NOMO-1 treated with dmso at 0.1 percent for 144 hours (cell line): Measurements from ENCODE around the gene ULK2.
"Not testable (repeated sequence)": the region's sequence is repeated elsewhere in the genome, so short reads cannot be mapped to it uniquely, and the experiment has no call there.

ENCODE experiments used
- DNase-seq: peaks from one replicate; lab custom pipeline; 2025; ENCODE audit not compliant: unreplicated experiment; lab: John Stamatoyannopoulos, UW

ULK2 gene

DNA sequence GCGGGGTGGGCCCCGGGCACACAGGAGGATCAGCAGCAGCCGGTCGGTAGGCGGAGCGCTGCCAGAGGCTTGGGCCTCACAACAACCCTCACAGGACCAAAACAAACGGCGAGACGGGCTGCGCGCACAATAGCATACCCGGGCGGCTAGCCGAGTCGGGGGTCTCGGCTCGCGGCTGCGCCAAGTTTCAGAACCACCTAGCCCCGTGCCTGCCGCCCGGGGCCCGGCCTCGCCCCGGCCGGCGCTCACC lies 732 bp downstream of the ULK2 start:
- DNase-seq, result peak; percentile 35

DNA sequence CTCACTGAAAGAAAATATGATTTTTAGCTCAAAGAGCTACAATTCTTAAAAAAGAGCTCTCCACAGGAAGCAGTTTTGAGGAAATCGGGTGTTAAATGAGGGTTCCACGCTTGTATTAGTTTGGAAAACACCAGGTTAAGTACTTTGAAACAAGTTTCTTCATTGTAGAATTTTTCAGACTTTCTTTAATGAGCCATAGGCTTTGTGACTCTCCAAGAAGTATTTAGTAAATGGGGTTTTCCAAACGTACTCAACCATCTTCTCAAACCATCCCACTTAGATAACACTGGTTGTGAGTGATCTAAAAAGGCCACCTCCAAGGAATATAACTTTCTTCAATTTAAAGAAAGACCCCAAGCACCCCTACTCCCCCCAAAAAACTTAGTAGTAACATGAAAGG lies 2.7 kb downstream of the ULK2 start:
- no peak for DNase-seq

- not testable (repeated sequence) for DNase-seq
Measured at GRCh38 chr17:19860647-19861177, 7.0 kb downstream of the ULK2 start.

DNA sequence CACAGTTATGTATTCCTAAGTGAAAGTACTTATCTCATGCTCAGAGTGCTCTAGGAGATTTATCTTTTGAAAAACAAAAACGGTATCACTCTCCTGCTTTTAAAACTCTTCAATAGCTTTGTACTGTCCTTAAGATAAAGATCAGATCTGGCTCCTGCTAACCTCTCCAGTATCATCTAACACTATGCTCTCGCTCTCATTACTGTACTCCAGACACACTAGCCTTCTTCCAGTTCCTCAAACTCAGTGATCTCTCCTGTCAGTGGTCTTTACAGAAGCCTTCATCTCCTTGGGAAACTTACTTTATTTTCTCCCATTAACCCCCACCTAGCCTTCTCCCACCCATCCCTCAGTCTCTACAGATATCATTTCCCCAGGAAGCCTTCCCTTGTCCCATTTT lies 10.1 kb downstream of the ULK2 start:
- DNase-seq, result no peak

DNA sequence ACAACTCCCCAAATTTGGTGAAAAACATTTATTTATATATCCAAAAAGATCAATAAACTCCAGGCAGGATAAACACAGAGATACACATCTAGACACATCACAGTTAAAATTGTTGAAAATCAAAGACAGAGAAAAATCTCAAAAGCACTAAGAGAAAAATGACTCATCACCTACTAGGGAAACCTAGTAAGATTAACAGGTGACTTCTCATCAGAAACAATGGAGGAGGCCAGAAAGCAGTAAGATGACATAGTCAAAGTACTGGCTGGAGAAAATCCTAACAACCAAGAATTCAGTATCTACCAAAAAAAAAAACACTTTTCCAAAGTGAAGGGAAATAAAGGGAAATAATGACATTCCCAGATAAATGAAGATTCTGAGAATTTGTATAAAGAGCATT lies 33.8 kb downstream of the ULK2 start:
- DNase-seq, result no peak

DNA sequence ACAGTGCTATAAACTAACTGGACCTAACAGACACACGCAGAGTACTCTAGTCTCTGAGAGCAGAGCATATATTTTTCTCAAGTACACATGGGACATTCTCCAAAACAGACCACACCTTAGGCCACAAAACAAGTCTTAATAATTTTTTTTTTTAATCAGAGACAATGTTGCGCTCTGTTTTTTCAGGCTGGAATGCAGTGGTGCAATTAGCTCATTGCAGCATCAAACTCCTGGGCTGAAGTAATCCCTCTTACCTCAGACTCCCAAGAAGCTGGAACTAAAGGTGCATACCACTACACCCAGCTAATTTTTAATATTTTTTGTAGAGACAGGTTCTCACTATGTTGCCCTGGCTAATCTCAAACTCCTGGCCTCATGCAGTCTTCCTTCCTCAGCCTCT lies 37.7 kb downstream of the ULK2 start:
- DNase-seq, result no peak

DNA sequence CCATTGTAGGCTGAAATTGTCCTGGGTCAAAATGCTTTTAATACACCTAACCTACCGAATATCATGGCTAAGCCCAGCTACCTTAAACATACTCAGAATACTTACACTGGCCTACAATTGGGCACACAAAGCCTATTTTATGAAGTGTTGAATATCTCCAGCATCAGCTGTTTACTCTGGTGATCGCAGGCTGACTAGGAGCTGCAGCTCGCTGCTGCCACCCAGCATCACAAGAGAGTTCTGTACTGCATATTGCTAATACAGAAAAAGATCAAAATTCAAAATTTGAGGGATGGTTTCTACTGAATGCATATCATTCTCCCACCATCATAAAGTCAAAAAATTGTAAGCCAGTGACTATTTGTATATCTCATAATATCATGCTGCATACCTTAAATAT lies 55.3 kb downstream of the ULK2 start:
- DNase-seq, result no peak

DNA sequence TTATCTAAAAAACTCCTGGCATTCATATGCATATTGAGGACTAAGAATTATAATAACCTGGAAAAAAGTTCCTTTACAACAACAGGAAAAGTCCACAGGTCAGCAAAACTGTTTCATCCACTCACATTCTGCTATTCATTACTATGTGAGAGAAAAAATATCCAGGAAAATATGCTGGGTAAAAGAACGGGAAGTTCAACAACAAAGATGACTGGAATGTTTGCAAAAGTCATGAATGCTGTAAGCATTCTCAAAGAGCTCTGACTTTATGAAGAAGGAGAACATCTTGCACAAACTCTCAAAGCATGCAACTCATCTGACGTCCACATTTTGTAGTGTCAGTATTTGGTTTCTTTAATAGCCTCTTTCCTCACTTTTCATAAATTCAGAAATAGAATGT lies 62.7 kb downstream of the ULK2 start:
- no peak for DNase-seq

GRCh38 chr17:19800571-19800970 lies 67.2 kb downstream of the ULK2 start:
- no peak for DNase-seq

- no peak for DNase-seq
Measured at GRCh38 chr17:19799796-19800195, 67.9 kb downstream of the ULK2 start.

DNA sequence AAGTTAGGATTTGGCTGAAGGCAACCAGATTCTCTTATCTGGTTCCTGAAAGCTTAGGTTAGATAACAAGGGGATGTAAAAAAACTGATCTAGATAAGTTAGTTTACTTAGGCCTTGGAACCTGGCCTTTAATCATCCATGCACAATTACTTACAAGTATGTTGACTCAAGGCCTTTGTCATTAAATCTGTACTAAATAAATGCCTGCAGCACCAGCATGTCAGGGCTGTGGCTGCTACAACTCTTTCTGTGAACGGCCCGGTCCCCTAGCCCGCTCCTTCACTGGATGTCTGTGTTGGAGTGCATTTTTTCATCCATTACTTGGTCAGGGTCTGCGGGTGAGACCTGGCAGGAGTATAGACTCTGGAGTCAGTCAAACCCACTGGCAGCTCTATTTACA lies 71.3 kb downstream of the ULK2 start:
- DNase-seq, result no peak

GRCh38 chr17:19791918-19792550 lies 75.7 kb downstream of the ULK2 start:
- DNase-seq, result no peak

GRCh38 chr17:19787733-19788357 lies 79.9 kb downstream of the ULK2 start:
- DNase-seq, result no peak

GRCh38 chr17:19785854-19786253 lies 81.9 kb downstream of the ULK2 start:
- no peak for DNase-seq

- DNase-seq, result no peak
Measured at GRCh38 chr17:19781488-19782458, 86.0 kb downstream of the ULK2 start.

DNA sequence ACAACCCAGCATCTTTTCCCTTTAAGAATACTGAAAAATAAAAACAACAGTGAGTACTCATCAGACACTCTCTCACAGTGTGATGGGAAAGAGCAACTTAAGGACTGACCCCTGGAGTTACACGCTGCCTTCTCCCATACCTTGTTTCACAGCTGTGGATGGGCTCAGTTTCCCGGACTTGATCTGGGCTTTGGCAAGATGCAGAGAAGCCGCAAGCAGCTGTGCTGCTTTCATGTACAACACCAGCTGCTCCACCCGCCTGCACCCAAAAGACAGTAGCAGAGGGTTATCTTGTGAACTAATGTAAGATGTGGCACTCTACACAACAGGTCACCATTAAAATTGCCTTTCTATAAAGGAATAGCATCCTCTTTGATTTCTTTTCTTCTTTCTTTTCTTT lies 86.9 kb downstream of the ULK2 start:
- no peak for DNase-seq

DNA sequence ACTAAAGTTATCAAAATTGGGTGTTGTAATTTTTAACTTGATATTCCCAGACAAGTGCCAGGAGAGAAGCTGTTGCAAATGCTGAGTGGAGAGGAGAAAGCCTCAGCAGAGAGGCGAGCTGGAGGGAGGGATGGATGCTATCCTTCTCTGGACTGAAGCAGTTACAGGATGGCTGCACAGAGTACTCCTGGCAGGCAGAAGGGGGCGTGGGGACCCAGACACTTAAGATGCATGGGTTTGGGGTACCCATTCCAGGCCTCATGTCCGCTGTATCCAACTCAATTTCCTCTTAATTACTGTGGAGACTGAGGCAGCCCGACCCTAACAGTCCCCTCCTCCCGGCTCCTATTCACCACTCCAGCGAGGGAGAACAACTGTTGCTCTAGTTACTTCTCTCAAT lies 94.2 kb downstream of the ULK2 start:
- no peak for DNase-seq

DNA sequence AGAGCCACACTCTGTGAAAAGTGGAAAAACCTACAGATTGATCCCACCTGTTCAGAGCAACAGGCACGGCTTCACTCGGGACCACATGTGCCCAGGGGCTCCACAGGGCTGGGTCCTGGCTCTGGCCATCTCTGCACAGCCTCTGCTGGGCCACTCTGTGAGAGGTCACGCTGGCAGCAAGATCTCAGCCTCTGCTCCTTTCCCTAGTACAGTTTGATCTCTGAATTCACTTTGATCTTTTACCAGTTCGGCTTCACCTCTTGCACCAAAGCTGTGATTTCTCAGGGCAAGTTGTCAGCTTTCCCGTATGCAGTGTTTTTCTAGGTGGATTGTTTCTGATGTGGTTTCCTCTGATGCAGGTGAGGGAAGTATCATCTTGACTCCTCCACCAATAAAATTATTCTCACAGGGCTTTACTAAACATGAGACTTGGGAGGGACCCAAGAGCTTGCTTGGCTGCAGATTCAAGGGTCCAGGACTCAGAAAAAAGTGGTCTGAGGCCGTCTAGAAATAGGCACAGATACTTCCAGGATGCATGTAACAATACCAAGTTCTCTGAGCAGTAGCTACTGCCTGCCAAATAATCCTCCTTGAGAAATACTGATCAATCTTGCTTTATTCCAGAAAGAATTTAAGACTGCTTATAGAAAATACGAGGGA lies 95.6 kb downstream of the ULK2 start:
- no peak for DNase-seq

- no peak for DNase-seq
Measured at GRCh38 chr17:19770985-19771735, 96.6 kb downstream of the ULK2 start.

DNA sequence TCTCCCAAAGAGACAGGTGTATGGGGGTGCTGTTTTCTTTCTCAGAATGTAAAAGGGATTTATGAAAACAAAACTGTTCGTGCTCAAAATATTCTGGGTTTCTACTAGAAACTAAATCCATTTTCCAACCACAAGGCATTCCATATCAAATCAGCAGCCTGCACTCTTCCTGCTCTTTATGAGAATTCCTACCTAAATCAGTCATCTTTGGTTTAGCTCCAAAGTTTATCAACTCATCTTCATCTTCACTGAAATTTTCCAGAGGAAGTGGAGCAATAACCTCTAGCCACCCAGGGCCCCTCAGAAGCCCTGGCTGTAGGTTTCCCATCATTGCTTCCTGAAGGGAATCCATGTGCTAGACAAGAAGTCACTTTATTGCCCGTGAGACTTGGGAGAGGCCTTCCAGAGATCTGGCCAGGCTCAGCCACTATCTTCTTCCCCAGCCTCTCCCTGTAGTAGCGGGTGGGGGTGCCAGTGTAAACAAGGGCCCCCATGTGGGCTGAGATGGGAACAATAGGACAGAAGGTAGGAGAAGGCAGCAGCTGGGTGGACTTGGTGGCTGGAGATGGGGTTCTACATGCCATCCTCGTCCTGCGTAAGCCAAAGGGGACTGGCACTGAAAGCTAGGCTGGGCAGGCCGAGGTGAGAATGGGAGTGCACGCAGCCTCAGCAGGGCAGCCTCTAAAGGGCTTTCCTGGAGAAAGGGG lies 97.6 kb downstream of the ULK2 start:
- DNase-seq, result no peak
